ENCODE measurements around the gene EXOC4. TPM values are rescaled to one million over a fixed set of nuclear protein-coding genes. Genes with fewer than 3 reads are reported as not detected.

Gene EXOC4
- total and polyA plus RNA-seq, 2 of the 13 experiments (the other 11 are each of a cell fraction or from before 2014, with no cell fraction given): 22.5 to 39.0 TPM

GRCh38 chr7:133561396-133561795 is 308.5 kb downstream of the EXOC4 start (continued):
- TF ChIP-seq SOX13 (IDR thresholded peaks at IDR 0.05) (no peak), SOX13 (CRISPR knock-in tag; conservative IDR thresholded peaks at IDR 0.05 in 1 of 2, IDR thresholded peaks at IDR 0.05 in 1 of 2) (no peak), JDP2 (CRISPR knock-in tag; IDR thresholded peaks at IDR 0.05; ENCODE audit: borderline replicate concordance) (no peak), ZNF121 (CRISPR knock-in tag; IDR thresholded peaks at IDR 0.05) (no peak), KDM5B (CRISPR knock-in tag; IDR thresholded peaks at IDR 0.05; ENCODE audit: borderline replicate concordance) (no peak), ZNF644 (CRISPR knock-in tag; IDR thresholded peaks at IDR 0.05; ENCODE audit: low read depth) (no peak), POLR2AphosphoS5 (IDR thresholded peaks at IDR 0.05; ENCODE audit: low read depth, low read length) (no peak)

GRCh38 chr7:133562621-133563020 is 309.7 kb downstream of the EXOC4 start:
- no peaks in the 10 kb centered on the region for H3K36me3 ChIP-seq (replicated peaks in 1 of 2; ENCODE audit: control insufficient read depth in 1 of 2, insufficient read depth in 2 of 2, low read length in 2 of 2)
- no TSS peak for BruUV-seq (replicated peaks)
- H3K9ac ChIP-seq (ENCODE audit: insufficient read depth, low read depth, low read length): no peak overlapping the region
- no peaks in the 10 kb centered on the region for H3K9me3 ChIP-seq (ENCODE audit: low read length)
- DNase-seq (ENCODE audit: low spot score) (no peak), ATAC-seq (no peak), FAIRE-seq (no peak)
- ChIA-PET POLR2A (no interaction called here), CTCF (ENCODE audit: low intra/inter-chr PET ratio, low total read pairs) (no interaction called here)
- no peaks in the 10 kb centered on the region for H3K27me3 ChIP-seq (ENCODE audit: control insufficient read depth in 1 of 2, insufficient read depth in 2 of 2, low read length in 2 of 2)
- no peak overlapping the region for H3K4me2 ChIP-seq (ENCODE audit: low read depth, low read length)
- no peaks in the 10 kb centered on the region for H3K79me2 ChIP-seq (ENCODE audit: insufficient read depth, low read length)
- H3K4me3 ChIP-seq (replicated peaks in 1 of 3; ENCODE audit: insufficient read depth in 1 of 3, low read depth in 2 of 3, low read length in 3 of 3): no peak overlapping the region
- peaks cover 14% of the 10 kb centered on the region; the same call in 1 of the 2 replicates for H3K4me1 ChIP-seq (ENCODE audit: insufficient read depth, low read length)
- H3K27ac ChIP-seq (ENCODE audit: extremely low read length, insufficient read depth, low read length): no peak overlapping the region
- WGBS (ENCODE audit: low lambda C conversion rate): 97% methylated on average over 4 of the region's 4 CpGs
- intact Hi-C loops (cut with micrococcal nuclease; ENCODE audit: unreplicated experiment) (no loop called here), in situ Hi-C loops (cut with HindIII; ENCODE audit: extremely low pct_ligation_motif_present, low pct_unique_long_range_greater_than_20kb) (no loop called here)
- no peaks in the 10 kb centered on the region for H4K20me1 ChIP-seq (ENCODE audit: insufficient read depth, low read length)
- no peak overlapping the region for H2AFZ ChIP-seq (ENCODE audit: low read length)
- peak in 1 of 2 experiments; percentile 61; a peak in 2 of 4 replicates for TF ChIP-seq MAFK (conservative IDR thresholded peaks at IDR 0.05 in 1 of 2, IDR thresholded peaks at IDR 0.05 in 1 of 2; ENCODE audit: low read length in 2 of 2)
- TF ChIP-seq MYPOP (CRISPR knock-in tag; IDR thresholded peaks at IDR 0.05): no peak

Data from HepG2 (cell line).